PC-9 (cell line): ENCODE data around the gene ATXN7.

ENCODE experiments used
- EZH2 ChIP-seq: fragments of 200-600 bp; sonication (generic); IDR thresholded peaks from 2 replicates; pipeline ENCODE4 v1.8.0; 2017; ENCODE audit warnings: antibody characterized with exemption, low read depth
- TF ChIP-seq, protein P1 (sequence below): fragments of 200-600 bp; sonication (generic); conservative IDR thresholded peaks from 2 replicates; pipeline ENCODE4 v1.6.1; 2017; ENCODE audit warnings: mixed run types, antibody characterized with exemption, mild to moderate bottlenecking, moderate library complexity

DNA sequence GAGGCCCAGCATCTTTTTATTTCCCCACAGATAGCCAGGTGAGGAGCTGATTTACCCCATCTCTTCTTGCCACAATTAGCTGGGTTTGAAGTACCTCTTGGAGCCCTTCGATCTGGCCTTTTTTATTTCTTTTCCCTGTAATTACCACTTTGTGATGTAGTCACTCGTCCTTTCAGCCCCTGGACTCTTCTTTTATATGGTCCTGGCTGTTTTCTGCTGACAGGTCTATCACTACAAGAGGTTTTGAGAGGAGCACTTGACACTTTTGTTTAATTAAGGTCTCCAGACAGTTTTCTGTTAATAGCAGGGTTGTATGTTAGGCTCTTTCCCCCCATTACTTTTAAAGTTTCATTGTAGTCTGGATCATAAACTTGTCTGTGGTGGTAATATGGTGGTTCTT lies 11.8 kb downstream of the ATXN7 start:
- TF ChIP-seq, protein P1, sequence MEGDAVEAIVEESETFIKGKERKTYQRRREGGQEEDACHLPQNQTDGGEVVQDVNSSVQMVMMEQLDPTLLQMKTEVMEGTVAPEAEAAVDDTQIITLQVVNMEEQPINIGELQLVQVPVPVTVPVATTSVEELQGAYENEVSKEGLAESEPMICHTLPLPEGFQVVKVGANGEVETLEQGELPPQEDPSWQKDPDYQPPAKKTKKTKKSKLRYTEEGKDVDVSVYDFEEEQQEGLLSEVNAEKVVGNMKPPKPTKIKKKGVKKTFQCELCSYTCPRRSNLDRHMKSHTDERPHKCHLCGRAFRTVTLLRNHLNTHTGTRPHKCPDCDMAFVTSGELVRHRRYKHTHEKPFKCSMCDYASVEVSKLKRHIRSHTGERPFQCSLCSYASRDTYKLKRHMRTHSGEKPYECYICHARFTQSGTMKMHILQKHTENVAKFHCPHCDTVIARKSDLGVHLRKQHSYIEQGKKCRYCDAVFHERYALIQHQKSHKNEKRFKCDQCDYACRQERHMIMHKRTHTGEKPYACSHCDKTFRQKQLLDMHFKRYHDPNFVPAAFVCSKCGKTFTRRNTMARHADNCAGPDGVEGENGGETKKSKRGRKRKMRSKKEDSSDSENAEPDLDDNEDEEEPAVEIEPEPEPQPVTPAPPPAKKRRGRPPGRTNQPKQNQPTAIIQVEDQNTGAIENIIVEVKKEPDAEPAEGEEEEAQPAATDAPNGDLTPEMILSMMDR = no peak
- TF ChIP-seq EZH2 = no peak
